ENCODE data around the gene PSMC3IP.
A peak's percentile ranks its signal among the peaks of the same experiment; 100 is the strongest.

PSMC3IP gene

GRCh38 chr17:42525221-42525620, 52.3 kb downstream of the PSMC3IP start:
- H3K9me3 ChIP-seq (ENCODE audit: insufficient read depth, low read length), result no peaks in the 10 kb centered on the region; the same call in 1 of the 2 replicates
- H3K4me1 ChIP-seq (ENCODE audit: insufficient read depth, insufficient read length), result peaks cover 34% of the 10 kb centered on the region
- H3K36me3 ChIP-seq (ENCODE audit: insufficient read depth, insufficient read length, low read length), result peaks cover 26% of the 10 kb centered on the region
- no peak overlapping the region for H3K9ac ChIP-seq (ENCODE audit: insufficient read length, low read depth)
- no peak overlapping the region for H3K4me3 ChIP-seq (ENCODE audit: insufficient read length, low read depth)
- TF ChIP-seq ZNF274 (IDR thresholded peaks at IDR 0.05; ENCODE audit: low read depth, low read length) (no peak), SUZ12 (IDR thresholded peaks at IDR 0.05; ENCODE audit: extremely low read depth, insufficient read depth, insufficient read length) (no peak), YY1 (IDR thresholded peaks at IDR 0.05; ENCODE audit: insufficient read depth, insufficient read length) (no peak)
- no peak for DNase-seq (ENCODE audit: low read depth, low spot score)
- no peaks in the 10 kb centered on the region for H3K27me3 ChIP-seq (ENCODE audit: insufficient read depth, insufficient read length)

- Histone ChIP-seq H3K36me3 (ENCODE audit: insufficient read depth, insufficient read length, low read length) (peaks cover 34% of the 10 kb centered on the region), H3K9ac (ENCODE audit: insufficient read length, low read depth) (peak overlapping the region; percentile 27), H3K4me3 (ENCODE audit: insufficient read length, low read depth) (no peak overlapping the region), H3K4me1 (ENCODE audit: insufficient read depth, insufficient read length) (peaks cover 46% of the 10 kb centered on the region), H3K9me3 (ENCODE audit: insufficient read depth, low read length) (no peaks in the 10 kb centered on the region), H3K27me3 (ENCODE audit: insufficient read depth, insufficient read length) (no peaks in the 10 kb centered on the region)
- TF ChIP-seq YY1 (IDR thresholded peaks at IDR 0.05; ENCODE audit: insufficient read depth, insufficient read length) (no peak), ZNF274 (IDR thresholded peaks at IDR 0.05; ENCODE audit: low read depth, low read length) (no peak), SUZ12 (IDR thresholded peaks at IDR 0.05; ENCODE audit: extremely low read depth, insufficient read depth, insufficient read length) (no peak)
- DNase-seq (ENCODE audit: low read depth, low spot score), result no peak
Measured at GRCh38 chr17:42522798-42523278, 54.7 kb downstream of the PSMC3IP start.
